OCI-LY7 (cell line): ENCODE measurements around the gene CRADD.

Experiments
- CTCF ChIP-seq: fragments of 200-600 bp; sonication (generic); conservative IDR thresholded peaks from 2 replicates; pipeline ENCODE4 v1.5.1; 2014; ENCODE audit warnings: mild to moderate bottlenecking, antibody characterized with exemption, low read length, moderate library complexity, mixed read lengths
- EZH2phosphoT487 ChIP-seq: fragments of 200-600 bp; sonication (generic); IDR thresholded peaks from 2 replicates; pipeline ENCODE4 v1.6.1; 2018; ENCODE audit warnings: low read depth, borderline replicate concordance, mild to moderate bottlenecking, mixed run types, antibody characterized with exemption, low read length, moderate library complexity, mixed read lengths

- no peak for TF ChIP-seq CTCF
- TF ChIP-seq EZH2phosphoT487 = no peak
Measured at GRCh38 chr12:93679308-93679925, 2.2 kb downstream of the CRADD start.
